Stimulated activated effector memory CD8-positive, alpha-beta T cell treated with anti-CD3 and anti-CD28 coated beads, Interleukin-12 subunit alpha, Interleukin-12 subunit beta, amount 100 ng/mL, for 72 hours (primary cell): Measurements from ENCODE around the gene AP3B2.

Experiments used
- ATAC-seq: fragments of 150-1000 bp; cut with Tn5 transposase; 2 replicates; pipeline ENCODE4 v1.10.0; 2021
- DNase-seq, 2 donors: peaks; one replicate each; pipeline ENCODE4 v3.0.0; 2021 to 2022; ENCODE audit warnings: low spot score in 2 of 2
- H3K27ac Mint-ChIP-seq: one replicate; pipeline ENCODE4 v1.8.0; 2022; ENCODE audit warnings: mild to moderate bottlenecking, mixed read lengths
- H3K36me3 Mint-ChIP-seq: one replicate; pipeline ENCODE4 v1.8.0; 2022; ENCODE audit warnings: mild to moderate bottlenecking, mixed read lengths
- H3K4me1 Mint-ChIP-seq: one replicate; pipeline ENCODE4 v1.8.0; 2022; ENCODE audit warnings: mixed read lengths
- H3K4me3 Mint-ChIP-seq: one replicate; pipeline ENCODE4 v1.8.0; 2022; ENCODE audit warnings: mild to moderate bottlenecking, mixed read lengths
- H3K9me3 Mint-ChIP-seq: one replicate; pipeline ENCODE4 v1.8.0; 2022; ENCODE audit warnings: mixed read lengths

The AP3B2 gene

GRCh38 chr15:82674873-82675272, 34.8 kb downstream of the AP3B2 start:
- H3K36me3 Mint-ChIP-seq: peaks cover 3% of the 10 kb centered on the region
- no peak for ATAC-seq
- H3K27ac Mint-ChIP-seq: no peak overlapping the region

DNA sequence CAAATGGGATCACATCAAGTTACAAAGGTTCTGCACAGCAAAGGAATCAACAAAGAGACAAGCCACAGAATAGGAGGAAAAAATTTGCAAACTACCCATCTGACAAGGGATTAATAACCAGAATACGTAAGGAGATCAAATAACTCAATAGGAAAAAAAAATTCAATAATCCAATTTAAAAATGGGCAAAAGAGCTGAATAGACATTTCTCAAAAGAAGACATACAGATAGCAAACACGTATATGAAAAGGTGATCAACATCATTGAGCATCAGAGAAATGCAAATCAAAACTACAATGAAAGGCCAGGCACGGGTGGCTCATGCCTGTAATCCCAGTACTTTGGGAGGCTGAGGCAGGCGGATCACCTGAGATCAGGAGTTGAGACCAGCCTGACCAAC, 39.0 kb downstream of the AP3B2 start:
- Mint-ChIP-seq H3K27ac (no peak overlapping the region), H3K4me1 (no peaks in the 10 kb centered on the region)

More at GRCh38 chr15:82674873-82675272, 34.8 kb downstream of the AP3B2 start:
- no peak overlapping the region for H3K4me3 Mint-ChIP-seq
- DNase-seq: no peak
- H3K9me3 Mint-ChIP-seq: no peaks in the 10 kb centered on the region
- H3K4me1 Mint-ChIP-seq: peaks cover 3% of the 10 kb centered on the region

DNA sequence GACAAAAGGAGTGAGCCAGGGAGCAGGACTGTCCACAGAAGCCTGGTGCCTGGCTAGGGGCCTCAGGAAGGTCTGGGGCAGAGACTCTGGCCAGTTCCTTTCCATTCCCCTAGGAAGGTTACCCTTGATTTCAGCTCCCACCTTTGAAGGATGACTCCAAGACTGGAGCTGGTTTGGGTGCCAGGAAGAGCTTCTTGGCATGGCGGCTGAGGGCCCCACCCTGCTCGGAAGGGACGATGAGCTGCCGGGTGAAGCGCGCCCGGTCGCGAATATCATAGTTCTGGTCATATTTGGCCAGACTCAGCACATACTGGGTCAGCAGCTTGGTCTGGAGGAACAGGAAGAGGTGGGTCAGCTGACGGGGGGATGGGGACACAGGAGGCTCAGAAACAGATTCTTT, 43.1 kb downstream of the AP3B2 start:
- H3K9me3 Mint-ChIP-seq: no peaks in the 10 kb centered on the region
- no peaks in the 10 kb centered on the region for H3K36me3 Mint-ChIP-seq
- H3K4me1 Mint-ChIP-seq: no peaks in the 10 kb centered on the region
- no peak overlapping the region for H3K27ac Mint-ChIP-seq
- no peak for DNase-seq
- no peak for ATAC-seq
- no peak overlapping the region for H3K4me3 Mint-ChIP-seq

More for the DNA sequence above, 39.0 kb downstream of the AP3B2 start:
- Mint-ChIP-seq H3K36me3 (no peaks in the 10 kb centered on the region), H3K4me3 (no peak overlapping the region), H3K9me3 (no peaks in the 10 kb centered on the region)
- ATAC-seq (no peak), DNase-seq (no peak)

DNA sequence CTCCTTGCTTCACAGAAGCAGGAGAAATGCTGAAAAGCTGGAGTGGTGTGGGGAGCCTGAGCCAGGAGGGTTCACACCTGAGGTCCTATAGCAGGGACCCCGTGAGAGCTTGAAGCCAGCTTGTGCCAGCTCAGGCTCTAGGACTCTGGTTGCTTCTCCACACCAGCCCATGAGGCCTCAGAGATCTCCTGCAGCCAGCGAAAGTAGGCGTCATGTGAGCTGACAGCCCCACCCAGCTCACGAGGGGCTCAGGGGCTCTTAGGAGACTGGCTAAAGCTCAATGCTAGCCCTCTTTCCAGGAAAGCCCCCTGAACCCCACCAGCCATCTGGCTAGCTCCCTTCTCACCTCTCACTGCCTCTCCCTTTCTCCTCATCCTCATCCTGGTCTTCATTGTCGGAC, 45.7 kb downstream of the AP3B2 start:
- Mint-ChIP-seq H3K4me1 (no peaks in the 10 kb centered on the region), H3K36me3 (no peaks in the 10 kb centered on the region), H3K27ac (no peak overlapping the region), H3K9me3 (no peaks in the 10 kb centered on the region), H3K4me3 (no peak overlapping the region)
- DNase-seq (no peak), ATAC-seq (no peak)

- H3K4me3 Mint-ChIP-seq: no peak overlapping the region
- peak; percentile 28 to 61 for DNase-seq
- ATAC-seq: no peak
- H3K4me1 Mint-ChIP-seq: no peaks in the 10 kb centered on the region
- H3K27ac Mint-ChIP-seq: no peak overlapping the region
- no peaks in the 10 kb centered on the region for H3K36me3 Mint-ChIP-seq
- no peaks in the 10 kb centered on the region for H3K9me3 Mint-ChIP-seq
Measured at GRCh38 chr15:82663186-82663600, 46.5 kb downstream of the AP3B2 start.

GRCh38 chr15:82662641-82663040, 47.0 kb downstream of the AP3B2 start:
- Mint-ChIP-seq H3K36me3 (no peaks in the 10 kb centered on the region), H3K4me1 (no peaks in the 10 kb centered on the region), H3K27ac (no peak overlapping the region), H3K9me3 (no peaks in the 10 kb centered on the region), H3K4me3 (no peak overlapping the region)
- DNase-seq: no peak
- ATAC-seq: no peak

- no peak overlapping the region for H3K27ac Mint-ChIP-seq
- no peaks in the 10 kb centered on the region for H3K9me3 Mint-ChIP-seq
- no peak for DNase-seq
- no peaks in the 10 kb centered on the region for H3K4me1 Mint-ChIP-seq
- H3K4me3 Mint-ChIP-seq: no peak overlapping the region
- no peak for ATAC-seq
- no peaks in the 10 kb centered on the region for H3K36me3 Mint-ChIP-seq
Measured at GRCh38 chr15:82660378-82660777, 49.3 kb downstream of the AP3B2 start.

- ATAC-seq (no peak), DNase-seq (no peak)
- Mint-ChIP-seq H3K4me1 (no peaks in the 10 kb centered on the region), H3K27ac (no peak overlapping the region), H3K4me3 (no peak overlapping the region), H3K9me3 (no peaks in the 10 kb centered on the region), H3K36me3 (no peaks in the 10 kb centered on the region)
Measured at GRCh38 chr15:82656641-82657266, 52.9 kb downstream of the AP3B2 start.

DNA sequence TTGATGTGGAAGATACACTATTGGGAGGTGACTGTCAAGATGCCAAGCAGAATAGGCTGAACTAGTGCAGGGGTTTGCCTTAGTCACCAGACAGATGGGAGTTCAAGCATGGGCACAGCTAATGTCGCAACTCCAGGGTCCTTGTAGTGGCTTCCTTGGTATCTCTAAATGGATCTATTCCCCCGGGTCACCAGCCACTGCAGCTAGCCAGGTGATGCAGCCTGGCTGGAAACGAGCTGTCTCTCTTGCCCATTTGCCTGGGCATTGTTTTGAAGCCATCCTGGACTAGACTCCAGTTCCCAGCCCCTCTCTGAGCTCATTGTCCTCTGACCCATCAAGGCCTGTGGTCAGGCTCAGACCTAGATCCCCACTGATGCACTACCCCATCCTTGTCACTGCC, 54.1 kb downstream of the AP3B2 start:
- Mint-ChIP-seq H3K27ac (no peak overlapping the region), H3K4me3 (no peak overlapping the region), H3K9me3 (no peaks in the 10 kb centered on the region), H3K4me1 (no peaks in the 10 kb centered on the region), H3K36me3 (no peaks in the 10 kb centered on the region)
- ATAC-seq: no peak
- DNase-seq: no peak

DNA sequence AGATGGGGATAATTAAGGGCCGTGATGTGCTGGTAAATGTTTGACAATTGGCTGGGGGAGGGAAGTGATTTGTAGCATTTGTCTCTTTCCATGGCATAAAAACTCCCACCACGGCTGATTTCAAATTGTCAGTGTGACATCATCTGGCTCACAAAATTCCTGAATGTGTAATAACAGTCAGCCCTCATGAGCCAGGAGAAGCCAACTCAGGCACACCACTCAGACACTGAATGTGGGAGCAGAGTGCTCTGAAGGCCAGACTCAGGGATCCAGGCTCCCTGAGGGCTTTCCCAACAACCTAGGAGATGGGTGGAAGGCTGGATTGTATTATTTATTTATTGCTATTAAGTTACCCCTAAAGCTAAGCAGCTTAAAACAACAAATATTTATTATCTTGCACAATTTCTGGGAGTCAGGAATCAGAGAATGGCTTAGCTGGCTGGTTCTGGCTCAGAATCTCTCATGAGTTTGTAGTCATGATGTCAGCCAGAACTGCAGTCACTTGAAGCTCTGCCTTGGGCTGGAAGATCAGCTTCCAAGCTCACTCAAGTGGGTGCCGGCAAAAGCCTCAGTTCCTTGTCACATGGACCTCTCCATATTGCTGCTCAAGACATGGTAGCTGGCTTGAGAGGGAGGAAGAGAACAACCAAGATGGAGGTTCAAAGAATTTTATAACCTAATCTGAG, 56.0 kb downstream of the AP3B2 start:
- no peak for DNase-seq
- Mint-ChIP-seq H3K27ac (no peak overlapping the region), H3K9me3 (no peaks in the 10 kb centered on the region), H3K4me3 (no peak overlapping the region), H3K36me3 (no peaks in the 10 kb centered on the region), H3K4me1 (no peaks in the 10 kb centered on the region)
- no peak for ATAC-seq

DNA sequence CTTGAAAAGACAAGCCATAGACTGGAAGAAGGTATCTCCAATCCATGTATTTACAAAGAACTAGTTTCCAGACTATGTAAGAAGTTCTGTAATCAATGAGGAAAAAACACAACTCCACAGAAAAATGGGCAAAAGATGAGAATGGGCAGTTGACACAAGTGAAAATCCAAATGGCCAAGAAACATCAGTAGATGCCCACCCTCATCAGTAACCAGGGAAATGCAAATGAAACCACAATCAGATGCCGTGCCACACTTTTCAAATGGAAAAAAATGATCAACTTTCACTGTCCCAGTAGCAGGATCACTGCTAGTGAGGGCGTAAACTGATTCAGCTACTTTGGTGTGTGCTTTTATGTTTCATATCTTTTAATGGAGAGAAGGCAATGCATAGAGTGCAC, 58.0 kb downstream of the AP3B2 start:
- no peaks in the 10 kb centered on the region for H3K4me1 Mint-ChIP-seq
- no peaks in the 10 kb centered on the region for H3K36me3 Mint-ChIP-seq
- H3K27ac Mint-ChIP-seq: no peak overlapping the region
- H3K4me3 Mint-ChIP-seq: no peak overlapping the region
- no peaks in the 10 kb centered on the region for H3K9me3 Mint-ChIP-seq
- DNase-seq (no peak), ATAC-seq (no peak)

- DNase-seq: no peak
- no peaks in the 10 kb centered on the region for H3K4me1 Mint-ChIP-seq
- no peak overlapping the region for H3K27ac Mint-ChIP-seq
- H3K9me3 Mint-ChIP-seq: no peaks in the 10 kb centered on the region
- no peak overlapping the region for H3K4me3 Mint-ChIP-seq
- no peak for ATAC-seq
- H3K36me3 Mint-ChIP-seq: no peaks in the 10 kb centered on the region
Measured at GRCh38 chr15:82650046-82650670, 59.5 kb downstream of the AP3B2 start.

DNA sequence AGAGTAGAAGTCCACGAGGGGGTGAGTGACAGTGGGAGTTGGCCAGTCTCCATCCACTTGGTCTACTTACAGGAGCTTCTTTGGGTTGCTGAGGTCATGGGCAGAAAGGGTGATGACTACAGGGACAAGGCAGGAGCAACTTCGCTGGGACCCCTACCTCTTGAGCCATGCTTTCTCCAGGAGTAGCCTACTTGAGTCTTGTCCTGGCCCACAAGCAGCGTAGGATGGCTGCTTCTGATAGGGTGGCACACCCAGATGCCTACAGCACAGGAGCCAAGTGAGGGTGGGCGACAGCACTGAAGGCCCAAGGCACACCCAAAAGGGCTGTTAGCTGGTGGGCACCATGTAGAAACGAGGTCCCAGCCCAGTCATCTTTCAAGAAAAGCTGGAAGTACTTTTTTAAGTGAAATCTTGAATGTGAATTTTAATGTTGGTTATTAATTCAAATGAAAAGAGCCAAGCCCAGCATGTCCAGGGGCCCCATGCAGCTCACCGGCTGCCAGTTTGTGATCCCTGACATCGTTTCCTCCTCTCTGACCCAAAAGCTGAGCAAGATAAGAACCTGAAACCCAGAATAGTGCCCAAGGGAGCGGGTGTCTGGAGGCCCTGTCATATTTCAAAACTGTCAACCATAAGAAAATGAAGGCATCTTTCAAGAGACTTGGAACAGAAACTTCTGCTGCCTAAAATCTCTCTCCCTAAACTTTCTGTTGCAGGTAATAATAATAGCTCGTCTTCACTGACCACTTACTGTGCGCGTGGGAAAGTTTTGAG, 60.3 kb downstream of the AP3B2 start:
- no peaks in the 10 kb centered on the region for H3K4me1 Mint-ChIP-seq
- DNase-seq: no peak
- no peak overlapping the region for H3K4me3 Mint-ChIP-seq
- ATAC-seq: no peak
- no peaks in the 10 kb centered on the region for H3K9me3 Mint-ChIP-seq
- H3K36me3 Mint-ChIP-seq: no peaks in the 10 kb centered on the region
- no peak overlapping the region for H3K27ac Mint-ChIP-seq

- H3K4me1 Mint-ChIP-seq: no peaks in the 10 kb centered on the region
- DNase-seq (no peak), ATAC-seq (no peak)
- no peak overlapping the region for H3K27ac Mint-ChIP-seq
- H3K9me3 Mint-ChIP-seq: no peaks in the 10 kb centered on the region
- peak overlapping the region; percentile 45 for H3K4me3 Mint-ChIP-seq
- no peaks in the 10 kb centered on the region for H3K36me3 Mint-ChIP-seq
Measured at GRCh38 chr15:82648257-82649103, 61.2 kb downstream of the AP3B2 start.

- ATAC-seq: peak; percentile 75
- peak; percentile 16 to 57 for DNase-seq
- Mint-ChIP-seq H3K9me3 (no peaks in the 10 kb centered on the region), H3K4me1 (no peaks in the 10 kb centered on the region), H3K36me3 (no peaks in the 10 kb centered on the region), H3K4me3 (peak overlapping the region; percentile 45), H3K27ac (no peak overlapping the region)
Measured at GRCh38 chr15:82647835-82648256, 61.8 kb downstream of the AP3B2 start.
